ENCODE measurements around the gene MSANTD7.
"Not testable (repeated sequence)": the region's sequence is repeated elsewhere in the genome, so short reads cannot be mapped to it uniquely, and the experiment has no call there.

MSANTD7 gene

DNA sequence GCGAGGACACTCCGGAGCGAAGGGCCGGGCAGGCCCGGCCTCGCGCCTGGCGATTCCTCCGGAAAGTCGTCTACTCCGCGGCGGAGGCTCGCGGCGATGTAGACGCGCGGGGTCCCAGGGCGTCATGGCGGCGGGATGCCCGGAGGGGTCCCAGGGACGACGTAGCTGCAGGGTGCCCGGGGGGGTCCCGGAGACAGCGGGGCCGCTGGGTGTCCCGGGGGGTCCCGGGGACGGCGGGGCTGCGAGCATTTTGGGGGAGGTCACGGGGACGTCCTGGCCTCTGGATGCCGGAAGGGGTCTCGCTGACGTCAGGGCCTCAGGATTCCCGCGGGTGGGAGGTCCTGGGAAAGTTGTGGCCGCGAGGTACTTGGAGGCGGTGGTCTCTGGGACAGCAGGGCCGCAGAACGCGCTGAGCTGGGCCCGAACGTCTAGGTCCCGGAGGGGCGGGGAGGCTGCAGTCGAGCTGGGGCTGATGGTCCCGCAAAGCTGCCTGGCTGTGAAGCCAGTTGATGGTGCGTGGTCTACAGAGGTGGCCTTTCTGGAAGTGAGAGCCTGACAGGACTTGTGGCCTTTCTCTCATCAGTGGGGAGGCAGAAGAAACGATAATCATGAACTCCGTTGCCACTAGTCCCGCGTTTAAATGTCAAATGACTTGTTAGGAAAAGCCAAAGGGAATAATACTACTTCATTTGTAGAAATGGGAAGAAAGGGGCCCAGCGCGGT, 637 bp downstream of the MSANTD7 start:
- DNase-seq = peak in 1 of 2 donors; percentile 7

DNA sequence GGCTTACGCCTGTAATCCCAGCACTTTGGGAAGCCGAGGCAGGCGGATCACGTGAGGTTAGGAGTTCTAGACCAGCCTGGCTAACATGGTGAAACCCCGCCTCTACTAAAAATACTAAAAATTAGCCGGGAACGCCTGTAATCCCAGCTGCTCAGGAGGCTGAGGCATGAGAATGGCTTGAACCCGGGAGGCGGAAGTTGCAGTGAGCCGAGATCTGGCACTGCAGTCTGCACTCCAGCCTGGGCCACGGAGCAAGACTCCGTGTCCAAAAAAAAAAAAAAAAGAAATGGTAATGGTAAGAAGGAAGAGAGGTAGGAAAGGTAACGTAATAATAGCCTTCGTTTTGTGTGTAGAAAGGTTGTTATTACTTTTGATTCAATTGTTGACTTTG, 1.2 kb downstream of the MSANTD7 start:
- DNase-seq = no peak

DNA sequence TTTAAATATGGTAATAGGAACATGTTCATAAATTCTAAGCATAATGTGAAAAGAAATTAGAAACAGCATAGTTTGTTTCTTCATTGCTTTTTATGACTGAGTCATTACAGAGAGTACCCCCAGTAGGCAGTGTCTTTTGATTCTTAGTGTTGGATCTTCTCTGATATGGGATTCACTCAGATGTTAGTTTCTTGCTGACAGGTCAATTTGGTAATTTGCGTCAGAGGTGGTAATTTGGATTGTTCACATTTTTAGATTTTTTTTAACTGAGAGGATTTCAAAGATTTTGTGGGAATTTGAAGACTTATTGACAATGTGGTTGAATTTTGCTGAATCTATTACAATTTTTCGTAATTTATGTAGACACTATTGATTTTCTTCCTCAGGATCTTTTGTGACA, 2.1 kb downstream of the MSANTD7 start:
- DNase-seq = no peak

DNA sequence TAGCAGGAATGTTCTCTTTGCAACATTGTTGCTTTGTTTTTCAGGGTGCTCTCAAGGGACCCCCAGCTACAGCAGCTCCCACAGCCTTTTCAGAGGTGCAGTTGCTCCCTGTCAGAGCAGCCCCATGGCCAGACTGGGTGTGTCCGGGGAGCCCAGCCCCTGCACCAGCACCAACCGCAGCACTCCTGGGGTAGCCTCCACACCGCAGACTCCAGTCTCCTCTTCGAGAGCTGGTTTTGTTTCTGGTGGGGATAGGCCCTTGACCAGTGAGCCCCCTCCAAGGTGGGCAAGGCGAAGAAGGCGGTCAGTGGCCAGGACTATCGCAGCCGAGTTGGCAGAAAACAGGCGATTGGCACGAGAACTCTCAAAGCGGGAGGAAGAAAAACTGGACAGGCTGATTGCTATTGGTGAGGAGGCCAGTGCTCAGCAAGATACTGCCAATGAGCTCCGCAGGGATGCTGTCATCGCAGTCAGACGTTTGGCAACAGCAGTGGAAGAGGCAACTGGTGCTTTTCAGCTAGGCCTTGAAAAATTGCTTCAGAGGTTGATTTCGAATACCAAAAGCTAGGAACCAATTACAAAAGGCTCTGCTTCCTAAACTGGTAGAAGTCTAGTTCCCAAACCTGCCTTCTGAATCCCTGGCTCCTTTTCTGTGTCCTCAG, 5.4 kb downstream of the MSANTD7 start:
- no peak for DNase-seq

DNA sequence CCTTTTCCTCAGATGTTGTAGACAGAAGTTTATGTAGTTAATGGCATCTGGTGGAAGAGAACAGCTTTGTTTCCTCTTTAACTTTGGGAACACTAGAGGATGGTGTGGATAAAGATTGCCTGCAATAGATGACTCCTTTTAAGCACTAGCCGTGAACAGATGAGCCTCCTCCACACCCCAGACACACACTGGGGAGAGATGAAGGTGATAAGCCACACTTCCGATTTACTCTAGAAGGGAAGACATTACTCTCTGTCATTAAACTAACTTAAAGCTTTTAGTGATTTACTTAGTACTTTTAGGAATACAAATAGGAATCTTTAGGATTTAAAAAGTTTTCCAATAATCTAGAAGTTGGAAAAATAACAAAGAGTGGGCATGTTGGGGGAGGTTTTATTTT, 6.8 kb downstream of the MSANTD7 start:
- DNase-seq = no peak

DNA sequence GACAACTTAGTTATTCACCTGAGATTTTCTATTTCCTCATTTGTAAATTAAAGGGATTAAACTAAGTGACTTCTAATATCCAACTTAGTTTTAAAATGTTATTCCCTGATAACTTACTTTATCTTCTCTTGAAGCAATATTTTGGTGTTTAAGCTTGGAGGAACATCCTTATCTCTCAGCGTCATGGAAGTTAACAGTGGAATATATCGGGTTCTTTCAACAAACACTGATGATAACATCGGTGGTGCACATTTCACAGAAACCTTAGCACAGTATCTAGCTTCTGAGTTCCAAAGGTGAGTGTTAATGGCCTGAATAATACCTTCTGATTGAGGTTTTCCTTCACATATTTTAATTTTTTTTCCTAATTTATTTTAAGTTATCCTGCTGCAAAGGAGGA, 14.1 kb downstream of the MSANTD7 start:
- DNase-seq = no peak

DNA sequence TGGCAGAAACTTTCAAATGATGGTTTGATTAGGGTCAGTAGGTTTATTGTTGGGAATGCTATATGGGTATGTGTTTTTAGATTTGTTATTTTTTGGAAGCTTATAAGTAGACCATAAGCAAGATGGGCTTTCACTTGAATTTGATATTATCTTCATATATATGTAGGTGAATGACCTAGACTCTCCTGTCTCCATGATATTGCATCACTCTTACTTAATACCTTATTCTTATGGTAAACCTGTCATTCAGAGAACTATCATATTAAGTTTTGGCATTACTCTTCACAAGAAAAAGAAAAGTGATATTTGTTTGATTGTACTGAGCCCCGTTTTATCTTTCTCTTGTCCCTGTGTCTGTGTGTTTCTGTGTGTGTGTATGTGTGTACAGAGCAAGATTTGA, 17.3 kb downstream of the MSANTD7 start:
- DNase-seq = no peak

DNA sequence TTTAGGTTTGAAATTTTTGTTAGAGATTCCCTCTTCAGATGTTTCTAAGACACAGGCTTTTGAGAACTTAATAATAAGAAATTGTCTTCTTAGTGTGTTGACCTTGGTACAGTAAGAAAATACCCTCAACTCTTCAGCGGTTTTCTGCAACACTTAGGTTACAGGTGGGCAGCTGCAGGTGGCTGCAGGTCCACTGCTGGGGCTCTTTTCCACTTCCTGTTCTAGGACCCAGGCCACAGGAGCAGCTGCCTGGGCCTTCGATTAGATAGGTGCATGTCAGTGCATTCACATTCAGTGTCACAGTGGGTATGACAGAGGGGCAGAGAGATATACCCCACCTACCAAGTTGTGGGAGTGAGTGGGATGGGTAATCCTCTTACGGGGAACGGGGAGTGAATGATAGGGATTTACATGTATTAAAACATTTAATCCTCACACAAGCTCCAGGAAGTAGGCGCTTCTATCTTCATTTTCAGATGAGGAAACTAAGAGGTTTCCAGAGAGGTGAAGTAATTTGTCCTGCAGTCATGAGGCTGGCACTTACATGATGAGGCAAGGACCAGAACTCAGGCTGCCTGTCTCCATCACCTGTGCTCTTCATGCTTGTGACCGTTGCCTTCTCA, 20.3 kb downstream of the MSANTD7 start:
- DNase-seq = no peak

DNA sequence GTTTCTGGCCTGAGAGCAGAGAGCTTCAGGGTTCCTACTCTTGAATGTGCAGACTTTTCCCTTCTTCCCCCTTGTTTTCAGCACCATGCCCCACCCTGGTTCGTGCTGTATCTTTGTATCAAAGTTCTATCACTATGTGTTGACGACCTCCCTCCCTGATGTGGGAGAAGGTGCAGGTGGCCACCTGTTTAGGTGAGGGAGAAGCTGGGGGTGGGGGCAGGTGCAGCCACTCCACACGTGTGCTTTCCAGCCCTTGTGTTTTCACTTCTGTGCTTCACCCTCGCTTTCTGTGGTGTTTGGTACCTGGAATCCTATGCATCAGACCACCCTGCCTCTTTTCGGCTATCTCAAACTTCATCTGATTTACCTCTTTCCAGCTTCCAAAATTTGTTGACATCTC, 20.9 kb downstream of the MSANTD7 start:
- no peak for DNase-seq

DNA sequence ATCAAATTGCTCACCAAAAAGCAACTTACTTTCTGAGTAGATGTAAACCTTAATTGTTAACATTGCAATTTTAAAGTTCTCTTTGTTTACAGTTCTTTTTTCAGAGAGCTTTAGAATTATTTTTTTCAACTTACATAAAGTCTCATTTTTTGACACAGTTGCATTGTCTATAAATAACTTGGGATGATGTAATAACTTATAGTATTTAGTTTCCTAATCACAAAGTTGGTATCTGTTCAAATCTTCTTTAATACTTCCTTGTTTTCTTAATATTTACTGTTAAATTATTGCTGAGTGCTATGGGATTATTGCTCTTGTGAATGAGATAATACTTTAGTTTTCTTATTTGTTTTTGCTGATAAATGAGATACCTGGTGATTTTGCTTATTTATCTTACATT, 21.7 kb downstream of the MSANTD7 start:
- no peak for DNase-seq

DNA sequence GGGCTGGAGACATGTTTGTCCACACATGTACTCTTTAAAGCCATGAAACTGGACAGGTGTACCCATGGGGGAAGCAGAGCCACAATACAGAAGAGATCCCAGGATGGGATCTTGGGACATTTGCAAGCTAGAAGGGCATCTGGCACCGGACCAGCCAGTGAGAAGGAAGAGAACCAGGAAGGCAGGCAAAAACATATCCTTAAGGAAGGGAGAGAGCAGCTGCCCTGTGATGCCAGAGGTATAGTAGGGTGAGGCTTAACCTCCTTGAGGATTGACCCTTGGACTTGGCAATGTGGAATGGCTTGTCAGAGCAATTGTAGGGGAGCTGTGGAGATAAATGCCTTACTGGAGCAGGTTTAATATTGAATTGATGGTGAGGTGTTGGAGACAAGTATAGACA, 22.7 kb downstream of the MSANTD7 start:
- no peak for DNase-seq

DNA sequence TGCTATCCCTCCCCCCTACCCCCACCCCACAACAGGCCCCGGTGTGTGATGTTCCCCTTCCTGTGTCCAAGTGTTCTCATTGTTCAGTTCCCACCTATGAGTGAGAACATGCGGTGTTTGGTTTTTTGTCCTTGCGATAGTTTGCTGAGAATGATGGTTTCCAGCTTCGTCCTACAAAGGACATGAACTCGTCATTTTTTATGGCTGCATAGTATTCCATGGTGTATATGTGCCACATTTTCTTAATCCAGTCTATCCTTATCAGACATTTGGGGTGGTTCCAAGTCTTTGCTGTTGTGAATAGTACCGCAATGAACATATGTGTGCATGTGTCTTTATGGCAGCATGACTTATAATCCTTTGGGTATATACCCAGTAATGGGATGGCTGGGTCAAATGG, 26.4 kb downstream of the MSANTD7 start:
- not testable (repeated sequence) for DNase-seq

DNA sequence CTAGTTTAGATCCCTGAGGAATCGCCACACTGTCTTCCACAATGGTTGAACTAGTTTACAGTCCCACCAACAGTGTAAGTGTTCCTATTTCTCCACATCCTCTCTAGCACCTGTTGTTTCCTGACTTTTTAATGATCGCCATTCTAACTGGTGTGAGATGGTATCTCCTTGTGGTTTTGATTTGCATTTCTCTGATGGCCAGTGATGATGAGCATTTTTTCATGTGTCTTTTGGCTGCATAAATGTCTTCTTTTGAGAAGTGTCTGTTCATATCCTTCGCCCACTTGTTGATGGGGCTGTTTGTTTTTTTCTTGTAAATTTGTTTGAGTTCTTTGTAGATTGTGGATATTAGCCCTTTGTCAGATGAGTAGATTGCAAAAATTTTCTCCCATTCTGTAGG, 26.8 kb downstream of the MSANTD7 start:
- DNase-seq = not testable (repeated sequence)

DNA sequence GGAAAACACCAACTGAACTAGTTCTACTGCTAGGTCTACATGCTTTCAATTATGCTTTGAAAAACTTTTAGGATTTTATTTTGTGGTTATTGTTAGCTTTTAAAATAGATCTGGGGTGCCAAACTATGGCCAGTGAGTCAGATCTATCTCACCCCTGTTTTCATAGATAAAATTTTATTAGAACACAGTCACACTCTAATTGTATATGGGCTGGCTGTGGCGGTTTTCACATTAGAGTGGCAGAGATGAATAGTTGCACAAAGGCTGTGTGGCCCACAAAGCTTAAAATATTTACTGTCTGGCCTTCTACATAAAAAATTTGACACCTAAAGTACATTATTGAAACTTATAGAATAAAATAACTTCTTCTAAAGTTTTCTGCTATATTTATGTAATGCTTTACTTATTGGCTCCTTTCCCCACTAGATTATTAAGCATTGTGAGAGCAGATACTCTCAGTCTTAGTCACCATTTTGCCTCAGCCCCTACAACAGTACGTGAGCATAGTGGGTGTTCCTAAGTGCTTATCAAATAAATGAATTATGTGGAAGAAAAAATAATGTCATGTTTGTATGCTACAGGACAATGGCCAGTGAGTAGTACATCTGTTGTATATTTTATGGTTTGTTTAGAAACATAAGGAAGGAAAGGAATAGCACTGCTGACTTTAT, 35.1 kb downstream of the MSANTD7 start:
- DNase-seq = no peak

DNA sequence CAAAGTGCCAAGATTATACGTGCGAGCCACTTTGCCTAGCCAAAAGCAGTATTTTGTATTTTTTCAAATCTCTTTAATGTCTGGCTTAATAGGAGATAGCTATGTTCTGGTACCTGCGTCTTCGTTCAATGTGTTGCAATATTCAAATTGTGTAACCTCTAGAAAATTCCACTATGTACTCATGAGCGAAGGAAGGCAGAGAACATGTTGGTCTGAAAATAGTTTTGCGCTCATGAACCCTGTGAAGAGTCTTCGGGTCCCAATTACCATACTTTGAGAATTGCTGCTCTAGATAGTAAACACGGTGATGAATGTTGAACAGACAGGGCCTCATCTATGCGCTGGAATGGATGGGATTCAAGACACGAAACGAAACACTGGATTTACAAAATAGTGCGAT, 37.8 kb downstream of the MSANTD7 start:
- DNase-seq = no peak

DNA sequence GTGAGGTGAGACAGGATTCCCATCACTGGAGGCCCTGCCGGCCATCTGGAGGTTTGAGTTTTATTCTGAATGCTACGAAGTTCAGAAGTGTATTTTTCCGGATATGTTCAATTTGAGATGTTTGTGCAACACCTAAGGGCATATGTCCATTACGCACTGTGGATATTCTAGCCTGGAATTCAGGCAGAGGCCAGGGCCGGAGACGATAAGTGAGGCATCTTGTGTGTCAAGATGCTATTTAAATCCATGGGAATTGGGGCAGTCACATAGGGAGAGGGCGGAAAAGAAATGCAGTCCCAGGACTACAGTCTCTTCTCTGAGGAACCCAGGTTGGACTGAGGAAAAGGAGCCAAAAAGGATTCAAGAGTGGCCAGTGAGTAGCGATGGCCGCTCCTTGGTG, 38.7 kb downstream of the MSANTD7 start:
- DNase-seq = no peak

DNA sequence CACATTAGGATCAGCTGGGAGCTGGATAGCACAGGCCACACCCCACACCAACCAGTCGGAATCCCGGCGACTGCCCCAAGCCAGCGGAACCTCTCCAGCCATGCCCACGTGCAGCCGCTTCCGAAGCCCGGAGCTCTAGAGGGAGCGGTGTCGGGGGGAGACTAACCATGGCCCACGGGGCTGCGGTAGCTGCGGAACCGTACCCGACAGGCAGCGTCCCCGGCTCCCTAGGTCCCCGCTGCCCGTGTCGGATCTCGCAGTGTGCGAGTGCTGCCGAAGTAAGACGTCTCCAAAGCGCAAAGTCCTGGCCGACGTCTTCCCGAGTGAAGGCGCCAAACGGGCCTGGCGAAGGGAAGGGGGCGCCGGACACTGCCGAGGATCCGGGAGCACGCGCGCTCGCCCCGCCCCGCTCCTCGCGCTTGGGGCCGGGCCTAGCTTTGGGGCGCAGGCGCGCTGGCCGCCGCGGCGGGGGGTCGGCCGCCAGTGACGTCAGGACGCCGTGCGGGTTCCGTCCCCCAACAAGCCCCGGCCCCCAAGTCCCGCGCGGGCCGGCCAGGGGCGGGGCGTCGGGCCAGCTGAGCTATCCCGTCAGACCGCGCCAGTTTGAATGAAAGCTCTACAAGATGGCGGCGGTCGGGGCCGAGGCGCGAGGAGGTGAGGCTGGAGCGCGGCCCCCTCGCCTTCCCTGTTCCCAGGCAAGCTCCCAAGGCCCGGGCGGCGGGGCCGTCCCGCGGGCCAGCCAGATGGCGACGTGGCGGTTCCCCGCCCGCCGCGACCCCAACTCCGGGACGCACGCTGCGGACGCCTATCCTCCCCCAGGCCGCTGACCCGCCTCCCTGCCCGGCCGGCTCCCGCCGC, 40.4 kb downstream of the MSANTD7 start, which contains the start of gene SUV39H2:
SUV39H2 (plus strand) TSS at position 601 of the 858 bp plus-strand sequence; CDS start at position 624, 23 bp downstream.
- DNase-seq = peak; percentile 92

DNA sequence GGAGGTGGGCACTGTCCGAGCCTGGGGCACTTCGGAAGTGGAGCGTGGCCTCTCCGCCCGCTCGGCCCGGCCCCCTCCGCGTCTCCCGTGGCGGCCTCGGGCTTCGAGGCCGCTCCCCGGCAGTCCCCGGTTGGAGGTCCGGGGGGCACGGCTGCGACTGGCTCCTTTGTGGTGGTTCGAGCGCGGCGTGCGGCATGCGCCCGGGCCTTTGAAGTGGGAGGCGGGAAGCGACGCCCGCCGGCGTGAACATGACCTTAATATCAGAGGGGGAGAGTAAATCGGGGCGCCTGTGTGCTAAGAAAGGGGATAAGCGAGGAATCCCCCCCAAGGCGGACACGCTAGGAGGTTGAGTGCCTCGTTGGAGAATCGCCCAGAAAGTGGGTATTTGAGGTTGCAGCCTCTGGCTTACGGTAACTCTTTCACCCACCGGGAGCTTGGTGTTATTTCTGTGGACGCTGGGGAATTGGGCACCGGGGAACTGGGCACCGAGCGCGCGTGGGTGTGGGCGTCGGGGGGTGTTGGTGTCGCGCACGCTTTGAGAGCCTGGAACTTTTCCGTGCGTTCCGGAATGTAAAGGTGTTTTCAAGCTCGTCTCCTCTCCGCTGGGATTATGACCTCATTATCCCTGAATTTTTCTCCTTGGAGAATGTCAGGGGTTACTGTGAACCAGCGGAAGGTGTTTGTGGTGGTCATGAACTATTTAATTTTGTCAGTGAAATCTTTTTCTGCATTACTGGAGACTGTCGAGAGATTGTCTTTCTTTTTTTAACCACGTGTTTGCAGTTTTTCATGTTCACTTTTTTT, 41.2 kb downstream of the MSANTD7 start:
- no peak for DNase-seq

DNA sequence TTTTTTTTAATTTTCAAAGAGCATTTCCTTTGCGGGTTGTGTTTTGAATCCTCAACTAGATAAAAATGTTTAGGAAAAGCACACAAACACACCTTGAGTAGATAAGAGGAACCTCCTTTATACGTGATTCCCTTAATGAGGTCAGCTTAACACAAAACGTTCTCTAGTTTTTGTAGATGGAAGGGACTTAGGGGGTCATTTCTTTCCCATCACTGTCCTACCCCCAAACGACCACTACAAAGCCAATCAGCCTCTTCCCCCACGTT, 41.8 kb downstream of the MSANTD7 start:
- no peak for DNase-seq

DNA sequence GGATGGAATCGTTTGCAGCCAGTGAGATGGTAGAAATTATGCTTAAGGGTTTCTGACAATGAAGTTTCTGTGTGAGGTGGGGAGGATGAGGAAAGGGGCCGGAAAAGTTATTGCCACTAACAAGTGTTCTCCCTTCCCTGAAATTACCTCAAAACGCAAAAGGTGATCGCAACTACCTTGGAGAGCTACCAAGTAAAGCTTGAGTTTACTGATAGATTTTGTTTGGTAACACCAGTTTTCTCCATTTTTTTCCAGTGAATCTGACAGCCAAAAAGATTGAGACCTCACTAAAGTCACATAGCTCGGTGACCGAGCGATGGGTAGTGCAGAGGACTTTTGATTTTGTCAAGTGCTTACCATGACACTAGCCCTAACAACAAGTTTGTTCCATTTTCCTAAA, 42.1 kb downstream of the MSANTD7 start:
- no peak for DNase-seq

DNA sequence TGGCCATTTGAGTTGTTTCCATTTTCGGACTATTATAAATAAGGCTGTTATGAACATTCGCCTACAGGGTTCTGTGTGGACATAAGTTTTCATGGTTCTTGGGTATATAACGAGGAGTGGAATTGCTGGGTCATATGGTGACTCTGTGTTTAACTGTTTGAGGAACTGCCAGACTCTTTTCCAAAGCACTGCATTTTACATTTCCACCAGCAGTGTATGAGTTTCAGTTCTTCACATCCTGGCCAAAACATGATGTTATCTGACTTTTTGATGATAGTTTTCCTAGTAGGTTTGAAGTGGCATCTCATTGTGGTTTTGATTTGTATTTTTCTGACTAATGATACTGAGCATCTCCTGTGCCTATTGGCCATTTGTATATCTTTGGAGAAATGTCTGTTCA, 46.0 kb downstream of the MSANTD7 start:
- no peak for DNase-seq

Measured in hippocampal formation (tissue), 2 donors.